Measurements from ENCODE around the gene GATM.
A peak's percentile ranks its signal among the peaks of the same experiment; 100 is the strongest.
"Not testable (repeated sequence)": the region's sequence is repeated elsewhere in the genome, so short reads cannot be mapped to it uniquely, and the experiment has no call there.

GATM gene

GRCh38 chr15:45387380-45388007 is 9.2 kb upstream of the GATM start:
- DNase-seq = no peak

- no peak for DNase-seq
These were observed 8.6 kb upstream of the GATM start for GRCh38 chr15:45386974-45387373.

GRCh38 chr15:45386420-45386819 is 8.1 kb upstream of the GATM start:
- no peak for DNase-seq

- DNase-seq = no peak
These were observed 7.2 kb upstream of the GATM start for GRCh38 chr15:45385590-45385989.

GRCh38 chr15:45384700-45385099 is 6.4 kb upstream of the GATM start:
- no peak for DNase-seq

GRCh38 chr15:45378913-45379262 is 544 bp upstream of the GATM start:
- no peak for DNase-seq

GRCh38 chr15:45377609-45378148 is 665 bp downstream of the GATM start:
- peak; percentile 9 for DNase-seq

- no peak for DNase-seq
These were observed 1.3 kb downstream of the GATM start for GRCh38 chr15:45376967-45377608.

GRCh38 chr15:45376300-45376928 is 1.9 kb downstream of the GATM start:
- no peak for DNase-seq

GRCh38 chr15:45375836-45376235 is 2.5 kb downstream of the GATM start:
- DNase-seq = no peak

GRCh38 chr15:45373976-45374375 is 4.4 kb downstream of the GATM start:
- no peak for DNase-seq

- DNase-seq = no peak
These were observed 6.0 kb downstream of the GATM start for GRCh38 chr15:45372041-45372995.

GRCh38 chr15:45371546-45371945 is 6.8 kb downstream of the GATM start:
- DNase-seq = no peak

GRCh38 chr15:45370042-45370441 is 8.3 kb downstream of the GATM start:
- DNase-seq = not testable (repeated sequence)

GRCh38 chr15:45367222-45367621 is 11.1 kb downstream of the GATM start:
- not testable (repeated sequence) for DNase-seq

GRCh38 chr15:45364271-45364670 is 14.1 kb downstream of the GATM start:
- no peak for DNase-seq

GRCh38 chr15:45363801-45364200 is 14.5 kb downstream of the GATM start:
- no peak for DNase-seq

- no peak for DNase-seq
These were observed 15.0 kb downstream of the GATM start for GRCh38 chr15:45363334-45363733.

- no peak for DNase-seq
These were observed 15.9 kb downstream of the GATM start for GRCh38 chr15:45362419-45362818.

GRCh38 chr15:45361878-45362277 is 16.5 kb downstream of the GATM start:
- no peak for DNase-seq

- no peak for DNase-seq
These were observed 22.5 kb downstream of the GATM start for GRCh38 chr15:45355860-45356259.

GRCh38 chr15:45354711-45355110 is 23.6 kb downstream of the GATM start:
- DNase-seq = no peak

GRCh38 chr15:45351227-45351626 is 27.1 kb downstream of the GATM start:
- DNase-seq = no peak
